ENCODE data around the gene CRIM1. TPM values are rescaled to one million over a fixed set of nuclear protein-coding genes. Genes with fewer than 3 reads are reported as not detected.

The CRIM1 gene
- total RNA-seq, 4 donors from 2014 or later: 16.4 to 107 (median 29.9) TPM

DNA sequence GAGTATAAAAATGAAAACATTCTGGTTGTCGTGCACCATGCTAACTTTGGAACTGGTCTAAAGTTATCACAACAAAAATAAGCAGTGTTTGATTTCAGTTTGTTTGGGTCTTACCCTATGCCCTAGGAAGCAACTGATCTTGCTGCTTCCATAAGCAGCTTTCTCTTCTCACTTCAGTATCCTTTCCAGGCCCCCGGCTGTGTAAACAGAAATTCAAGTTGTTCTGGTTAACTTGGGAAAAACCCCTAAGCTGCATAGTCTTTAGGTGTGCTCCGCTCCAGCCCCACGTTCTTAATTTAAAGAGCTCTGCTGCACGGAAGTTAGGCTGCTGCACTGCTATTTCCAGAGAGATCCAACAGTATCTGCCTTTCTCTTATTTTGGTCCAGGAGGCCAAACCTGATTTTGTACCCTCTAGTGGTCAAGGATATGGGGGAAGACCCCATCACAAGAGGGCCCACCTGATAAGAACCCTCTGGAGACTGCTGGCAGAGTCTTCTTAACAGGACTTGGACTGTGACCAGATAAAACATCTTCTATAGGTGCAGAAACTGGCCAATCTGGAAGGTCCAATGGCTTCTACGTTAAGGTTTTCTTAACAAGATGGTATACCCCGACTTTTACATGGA, 173.3 kb downstream of the CRIM1 start:
- DNase-seq: no peak
- intact Hi-C loops (cut with DNase I): no loop called here
- TF ChIP-seq, protein P1, sequence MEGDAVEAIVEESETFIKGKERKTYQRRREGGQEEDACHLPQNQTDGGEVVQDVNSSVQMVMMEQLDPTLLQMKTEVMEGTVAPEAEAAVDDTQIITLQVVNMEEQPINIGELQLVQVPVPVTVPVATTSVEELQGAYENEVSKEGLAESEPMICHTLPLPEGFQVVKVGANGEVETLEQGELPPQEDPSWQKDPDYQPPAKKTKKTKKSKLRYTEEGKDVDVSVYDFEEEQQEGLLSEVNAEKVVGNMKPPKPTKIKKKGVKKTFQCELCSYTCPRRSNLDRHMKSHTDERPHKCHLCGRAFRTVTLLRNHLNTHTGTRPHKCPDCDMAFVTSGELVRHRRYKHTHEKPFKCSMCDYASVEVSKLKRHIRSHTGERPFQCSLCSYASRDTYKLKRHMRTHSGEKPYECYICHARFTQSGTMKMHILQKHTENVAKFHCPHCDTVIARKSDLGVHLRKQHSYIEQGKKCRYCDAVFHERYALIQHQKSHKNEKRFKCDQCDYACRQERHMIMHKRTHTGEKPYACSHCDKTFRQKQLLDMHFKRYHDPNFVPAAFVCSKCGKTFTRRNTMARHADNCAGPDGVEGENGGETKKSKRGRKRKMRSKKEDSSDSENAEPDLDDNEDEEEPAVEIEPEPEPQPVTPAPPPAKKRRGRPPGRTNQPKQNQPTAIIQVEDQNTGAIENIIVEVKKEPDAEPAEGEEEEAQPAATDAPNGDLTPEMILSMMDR (IDR thresholded peaks at IDR 0.05): no peak
- TF ChIP-seq POLR2A (IDR thresholded peaks at IDR 0.05): no peak
- 72 to 82% methylated on average over 7 of the region's 7 CpGs for WGBS, 2 donors
- Histone ChIP-seq H3K9me3 (no peaks in the 10 kb centered on the region), H3K4me1 (peaks cover 0 to 11% (median 0%) of the 10 kb centered on the region in 3 donors), H3K36me3 (peaks cover 0 to 49% (median 0%) of the 10 kb centered on the region in 3 donors), H3K27ac (no peak overlapping the region), H3K4me3 (no peak overlapping the region), H3K27me3 (no peaks in the 10 kb centered on the region)

DNA sequence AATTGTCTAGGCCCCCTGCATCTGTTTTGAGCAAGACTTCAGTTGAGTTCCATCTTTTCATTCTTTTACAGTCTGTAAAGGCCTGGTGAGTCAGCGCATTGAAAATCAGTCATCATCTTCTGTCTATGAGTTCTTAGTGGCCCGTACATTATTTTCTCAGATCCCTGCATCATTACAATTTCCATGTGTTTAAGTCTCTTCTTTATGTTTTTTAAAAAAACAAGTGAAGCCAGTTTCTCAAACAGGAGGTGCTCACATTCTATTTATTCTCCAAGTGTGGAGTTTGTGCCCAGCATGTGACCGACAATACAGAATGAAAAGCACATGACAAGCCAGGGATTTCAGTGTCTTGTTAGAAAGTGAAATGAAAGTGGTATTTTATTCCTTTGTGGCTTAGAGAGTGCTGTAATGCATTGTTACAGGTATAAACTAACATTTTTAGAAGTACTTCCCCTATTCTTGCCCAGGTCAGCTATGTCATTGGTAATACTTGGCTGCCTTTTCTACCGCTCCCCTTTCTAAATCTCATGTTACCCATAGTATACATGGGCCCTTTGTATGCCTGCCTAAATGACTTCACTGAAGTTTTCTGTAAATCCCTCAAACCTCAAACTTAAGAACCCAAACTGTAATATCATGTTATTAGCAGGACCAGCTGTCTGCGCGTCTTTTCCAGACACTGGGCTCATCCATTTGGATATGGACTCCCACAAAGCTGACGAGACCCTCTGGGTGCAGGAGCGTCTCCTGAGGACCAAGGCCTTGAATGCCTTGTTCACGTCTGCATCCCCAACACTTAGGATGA, 174.8 kb downstream of the CRIM1 start:
- Histone ChIP-seq H3K4me1 (peaks cover 0 to 11% (median 0%) of the 10 kb centered on the region in 3 donors), H3K36me3 (peaks cover 0 to 34% (median 0%) of the 10 kb centered on the region in 3 donors), H3K4me3 (no peak overlapping the region), H3K27ac (no peak overlapping the region), H3K27me3 (no peaks in the 10 kb centered on the region), H3K9me3 (no peaks in the 10 kb centered on the region)
- DNase-seq: no peak
- TF ChIP-seq, protein P1 (IDR thresholded peaks at IDR 0.05): no peak
- TF ChIP-seq POLR2A (IDR thresholded peaks at IDR 0.05): no peak
- intact Hi-C loops (cut with DNase I): no loop called here
- WGBS, 2 donors: 89 to 95% methylated on average over 8 to 9 of the region's 9 CpGs

DNA sequence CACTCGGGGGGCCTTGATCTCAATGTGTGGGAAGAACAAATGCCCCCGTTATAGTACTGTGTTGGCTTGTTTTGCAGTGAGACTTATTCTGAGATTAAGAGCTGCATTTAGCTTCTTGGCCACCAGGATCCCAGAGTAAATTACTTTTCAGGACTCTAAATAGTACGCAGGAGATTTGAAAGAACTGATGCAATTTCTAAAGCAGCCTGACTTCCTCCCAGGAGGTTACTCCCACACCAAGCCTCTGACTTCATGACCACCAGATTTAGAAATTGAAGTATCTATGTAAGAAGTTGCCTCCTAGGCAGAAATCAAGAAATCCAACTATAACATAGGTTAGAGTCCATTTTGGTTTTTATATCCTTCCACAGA, 175.4 kb downstream of the CRIM1 start:
- Histone ChIP-seq H3K27me3 (no peaks in the 10 kb centered on the region), H3K27ac (no peak overlapping the region), H3K4me3 (no peak overlapping the region), H3K4me1 (peaks cover 0 to 11% (median 0%) of the 10 kb centered on the region in 3 donors), H3K9me3 (no peaks in the 10 kb centered on the region), H3K36me3 (peaks cover 0 to 31% (median 0%) of the 10 kb centered on the region in 3 donors)
- DNase-seq: no peak
- 75 to 80% methylated on average over 3 of the region's 3 CpGs for whole genome bisulfite sequencing, 2 donors
- TF ChIP-seq, protein P1 (IDR thresholded peaks at IDR 0.05): no peak
- no peak for TF ChIP-seq POLR2A (IDR thresholded peaks at IDR 0.05)
- intact Hi-C loops (cut with DNase I): no loop called here

DNA sequence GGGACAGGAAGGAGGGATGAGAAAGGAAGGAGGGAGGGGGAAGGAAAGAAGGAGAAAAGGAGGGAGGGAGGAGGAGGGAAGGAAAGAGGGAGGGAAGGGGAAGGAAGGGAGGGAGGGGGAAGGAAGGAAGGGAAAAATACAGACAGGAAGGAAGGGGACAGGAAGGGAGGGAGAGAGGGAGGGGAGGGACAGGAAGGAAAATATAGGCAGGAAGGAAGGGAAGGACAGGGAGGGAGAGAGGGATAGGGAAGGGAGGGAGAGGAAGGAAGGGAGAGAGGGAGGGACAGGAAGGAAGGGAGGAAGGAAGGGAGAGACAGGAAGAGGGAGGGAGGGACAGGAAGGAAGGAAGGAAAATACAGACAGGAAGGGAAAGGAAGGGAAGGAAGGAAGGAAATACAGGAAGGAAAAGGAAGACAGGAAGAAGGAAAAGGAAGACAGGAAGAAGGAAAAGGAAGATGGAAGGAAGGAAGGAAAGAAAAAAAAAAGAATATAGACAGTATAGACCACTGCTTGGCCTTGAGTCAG, 178.8 kb downstream of the CRIM1 start:
- Histone ChIP-seq H3K9me3 (no peaks in the 10 kb centered on the region), H3K36me3 (peaks cover 0 to 52% (median 0%) of the 10 kb centered on the region in 3 donors), H3K27ac (no peak overlapping the region), H3K4me1 (peaks cover 0 to 4% (median 0%) of the 10 kb centered on the region in 3 donors), H3K27me3 (no peaks in the 10 kb centered on the region), H3K4me3 (no peak overlapping the region)
- intact Hi-C loops (cut with DNase I): no loop called here
- TF ChIP-seq POLR2A (IDR thresholded peaks at IDR 0.05): no peak
- TF ChIP-seq, protein P1 (IDR thresholded peaks at IDR 0.05): no peak
- no peak for DNase-seq

DNA sequence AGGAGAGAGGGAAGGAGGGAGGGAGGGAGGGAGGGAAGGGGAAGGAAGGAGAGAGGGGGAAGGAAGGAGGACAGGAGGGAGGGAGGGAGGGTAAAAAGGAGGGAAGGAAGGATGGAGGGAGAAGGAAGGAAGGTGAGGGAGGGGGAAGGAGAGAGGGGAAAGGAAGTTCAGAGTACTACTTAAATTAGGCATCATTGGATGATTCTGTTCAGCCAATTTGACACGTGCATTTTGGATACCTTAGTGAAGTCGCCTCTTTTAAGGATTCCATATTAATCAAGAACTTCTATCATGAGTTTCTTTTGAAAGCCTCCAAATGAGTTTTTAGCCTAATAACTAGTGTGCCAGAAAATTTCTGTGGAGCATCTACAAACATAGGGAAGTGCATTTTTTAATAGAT, 179.5 kb downstream of the CRIM1 start:
- H3K9me3 ChIP-seq: no peaks in the 10 kb centered on the region
- H3K27ac ChIP-seq: no peak overlapping the region
- peaks cover 0 to 4% (median 0%) of the 10 kb centered on the region in 3 donors for H3K4me1 ChIP-seq
- H3K36me3 ChIP-seq: peaks cover 0 to 59% (median 0%) of the 10 kb centered on the region in 3 donors
- TF ChIP-seq, protein P1 (IDR thresholded peaks at IDR 0.05): no peak
- no peak for TF ChIP-seq POLR2A (IDR thresholded peaks at IDR 0.05)
- no peak overlapping the region for H3K4me3 ChIP-seq
- intact Hi-C loops (cut with DNase I): no loop called here
- H3K27me3 ChIP-seq: no peaks in the 10 kb centered on the region
- DNase-seq: no peak
- 91 to 92% methylated on average over 2 of the region's 2 CpGs for WGBS, 2 donors
